ENCODE measurements around the gene SIK2. TPM values are rescaled to one million over a fixed set of nuclear protein-coding genes. Genes with fewer than 3 reads are reported as not detected.

Gene SIK2
- total and polyA plus RNA-seq, 2 donors (not counting 3 experiments of a cell fraction or from before 2014, with no cell fraction given): 14.6 to 17.1 TPM

GRCh38 chr11:111607751-111608150 lies 5.5 kb downstream of the SIK2 start:
- TF ChIP-seq FOS (IDR thresholded peaks at IDR 0.05; ENCODE audit: borderline replicate concordance, insufficient read depth, low read length): no peak
- TF ChIP-seq POLR2A (IDR thresholded peaks at IDR 0.05; ENCODE audit: low read depth, low read length): no peak
- no peak for TF ChIP-seq MAX (IDR thresholded peaks at IDR 0.05; ENCODE audit: insufficient read depth, insufficient read length)
- no peak for TF ChIP-seq JUN (IDR thresholded peaks at IDR 0.05; ENCODE audit: borderline replicate concordance, insufficient read depth, insufficient read length, low read depth)
- TF ChIP-seq POLR2AphosphoS5 (IDR thresholded peaks at IDR 0.05; ENCODE audit: insufficient read depth, low read depth, low read length): no peak
- no peak for TF ChIP-seq CTCF (IDR thresholded peaks at IDR 0.05; ENCODE audit: extremely low read depth in 1 of 2, insufficient read depth in 1 of 2, low read depth in 1 of 2, low read length in 2 of 2)
- no peak for TF ChIP-seq EZH2 (IDR thresholded peaks at IDR 0.05; ENCODE audit: borderline replicate concordance, low read depth, low read length, severe bottlenecking)
- TF ChIP-seq GATA2 (IDR thresholded peaks at IDR 0.05; ENCODE audit: insufficient read depth, insufficient read length, low read depth, low read length): no peak
- TF ChIP-seq MYC (IDR thresholded peaks at IDR 0.05; ENCODE audit: low read depth, low read length): no peak
- H3K4me1 ChIP-seq (ENCODE audit: control insufficient read depth, extremely low read depth, insufficient read depth, low read length): peaks cover 12% of the 10 kb centered on the region
- ChIA-PET CTCF (interaction anchor here (2.3 kb wide), 1 partner anchor 170 kb away, joined by 13 read pairs; no protein-coding TSS in a partner anchor), POLR2A (no interaction called here)
- no peak overlapping the region for H3K9ac ChIP-seq (replicated peaks; ENCODE audit: extremely low read depth, insufficient read depth, low read length)
- no peaks in the 10 kb centered on the region for H3K36me3 ChIP-seq (ENCODE audit: control insufficient read depth in 2 of 2, extremely low read depth in 1 of 2, insufficient read depth in 2 of 2, low read length in 2 of 2)
- no peak overlapping the region for H3K4me3 ChIP-seq (replicated peaks in 1 of 3; ENCODE audit: insufficient read depth in 1 of 3, low read depth in 1 of 3, low read length in 3 of 3)
- FAIRE-seq (no peak), DNase-seq (ENCODE audit: low read depth, low spot score) (no peak)
- no peaks in the 10 kb centered on the region for H3K9me3 ChIP-seq (replicated peaks; ENCODE audit: control insufficient read depth, insufficient read depth, low read length)
- no peaks in the 10 kb centered on the region for H4K20me1 ChIP-seq (replicated peaks; ENCODE audit: control insufficient read depth, extremely low read depth, insufficient read depth, low read length)
- BruUV-seq (replicated peaks): no TSS peak
- H3K79me2 ChIP-seq (ENCODE audit: control insufficient read depth, insufficient read depth, low read length): peaks cover 4% of the 10 kb centered on the region
- dilution Hi-C loops (cut with MboI; ENCODE audit: extremely low pct_ligation_motif_present, low sequenced_read_pairs) (no loop called here), intact Hi-C loops (cut with micrococcal nuclease) (loop anchor here (10.0 kb wide), 1 partner anchor 477 kb away; the partner anchor contains the start of genes SDHD and TIMM8B)
- H3K27me3 ChIP-seq (ENCODE audit: control insufficient read depth in 2 of 2, insufficient read depth in 2 of 2, low read length in 2 of 2): no peaks in the 10 kb centered on the region
- H2AFZ ChIP-seq (ENCODE audit: low read depth, low read length): no peak overlapping the region
- H3K9me1 ChIP-seq (replicated peaks; ENCODE audit: control insufficient read depth, extremely low read depth, insufficient read depth, low read length): no peaks in the 10 kb centered on the region
- H3K27ac ChIP-seq (ENCODE audit: insufficient read depth, low read depth, low read length): no peak overlapping the region
- H3K4me2 ChIP-seq (ENCODE audit: insufficient read depth, low read length): no peak overlapping the region
